GM21786 (cell line): ENCODE results near the gene CDKN2B-AS1.
"Not testable (repeated sequence)": the region's sequence is repeated elsewhere in the genome, so short reads cannot be mapped to it uniquely, and the experiment has no call there.

Source experiments
- ATAC-seq: cut with Tn5 transposase; IDR thresholded peaks from one replicate; pipeline ENCODE4 v1.9.1; 2021; ENCODE audit not compliant: unreplicated experiment

The CDKN2B-AS1 gene

DNA sequence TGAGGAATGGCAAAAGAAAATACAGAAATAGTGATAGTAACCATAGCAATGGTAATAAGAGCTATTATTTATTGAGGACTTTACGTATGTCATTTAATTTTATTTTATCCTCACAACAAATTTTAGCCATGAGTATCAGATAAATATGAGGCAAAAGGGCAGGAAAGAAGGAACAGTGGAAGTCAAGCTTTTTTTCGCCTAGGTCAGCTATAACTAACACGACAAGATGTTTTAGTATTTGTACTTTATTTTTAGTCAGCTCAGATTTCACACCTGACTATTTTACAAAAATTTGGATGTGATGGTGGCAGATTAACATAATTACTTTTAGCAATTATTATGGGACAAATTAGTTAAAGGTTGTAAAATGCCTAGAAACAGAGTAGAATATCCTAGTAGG, 49.3 kb downstream of the CDKN2B-AS1 start:
- ATAC-seq: no peak

DNA sequence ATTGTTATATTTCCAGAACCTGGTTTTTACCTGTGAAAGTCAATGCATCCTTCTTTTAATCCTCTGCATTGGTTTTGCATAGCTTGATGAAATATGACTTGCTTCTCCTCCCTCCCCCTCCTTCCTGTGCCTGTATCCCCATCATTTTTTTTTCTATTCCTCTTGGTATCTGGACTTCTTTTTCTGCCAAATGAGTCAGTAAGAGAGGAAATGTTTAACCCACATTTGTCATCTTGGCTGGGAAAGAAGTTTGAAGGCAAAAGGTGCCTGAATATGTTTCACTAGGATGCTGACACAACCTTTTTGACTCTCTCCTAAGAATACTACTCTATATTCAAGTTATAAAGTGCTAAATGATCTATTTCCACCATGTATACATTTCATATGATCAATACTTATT, 50.0 kb downstream of the CDKN2B-AS1 start:
- ATAC-seq: no peak

DNA sequence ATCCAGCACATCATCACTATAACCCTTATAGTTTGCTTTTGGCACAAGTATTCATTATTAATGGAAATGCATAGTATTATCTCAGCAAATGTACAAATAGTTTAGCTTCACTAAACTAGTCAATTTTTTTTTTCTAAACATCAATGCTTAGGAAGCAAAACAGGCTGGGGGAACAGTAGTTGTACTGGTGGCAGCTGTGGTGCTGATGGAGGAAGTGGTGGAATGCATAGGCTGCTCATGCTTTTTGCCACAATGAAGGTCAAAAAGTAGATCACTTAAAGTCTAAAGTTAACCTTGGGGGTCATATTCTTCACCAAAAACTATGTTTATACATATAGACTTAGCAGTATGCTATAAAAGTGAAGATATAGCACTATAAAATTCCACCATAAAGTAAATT, 50.8 kb downstream of the CDKN2B-AS1 start:
- ATAC-seq: no peak

DNA sequence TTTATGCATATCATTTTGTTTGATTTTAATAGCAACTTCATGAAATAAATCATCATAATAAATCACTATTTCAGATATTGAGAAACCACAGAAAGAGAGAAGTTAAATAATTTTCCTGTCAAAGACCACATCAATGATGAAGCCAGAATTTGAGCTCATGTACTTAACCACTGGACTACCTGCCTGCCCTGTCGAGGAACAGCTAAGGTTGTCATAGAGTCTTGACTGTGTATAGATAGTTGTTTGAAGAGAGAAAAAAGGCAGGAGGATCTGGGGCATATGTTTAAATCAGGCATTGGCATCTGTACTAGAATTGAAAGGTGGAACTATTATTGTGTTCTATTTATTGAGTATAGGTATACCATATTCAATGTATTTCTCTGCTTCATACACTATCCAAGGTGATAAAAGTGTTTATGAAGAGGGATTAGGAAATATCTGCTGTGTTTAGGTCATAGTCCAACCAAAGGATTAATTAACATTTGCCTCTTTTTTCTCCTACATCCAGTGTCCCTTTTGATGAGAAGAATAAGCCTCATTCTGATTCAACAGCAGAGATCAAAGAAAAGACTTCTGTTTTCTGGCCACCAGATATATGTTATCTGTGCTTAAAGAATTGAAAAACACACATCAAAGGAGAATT, 51.8 kb downstream of the CDKN2B-AS1 start:
- ATAC-seq: no peak

DNA sequence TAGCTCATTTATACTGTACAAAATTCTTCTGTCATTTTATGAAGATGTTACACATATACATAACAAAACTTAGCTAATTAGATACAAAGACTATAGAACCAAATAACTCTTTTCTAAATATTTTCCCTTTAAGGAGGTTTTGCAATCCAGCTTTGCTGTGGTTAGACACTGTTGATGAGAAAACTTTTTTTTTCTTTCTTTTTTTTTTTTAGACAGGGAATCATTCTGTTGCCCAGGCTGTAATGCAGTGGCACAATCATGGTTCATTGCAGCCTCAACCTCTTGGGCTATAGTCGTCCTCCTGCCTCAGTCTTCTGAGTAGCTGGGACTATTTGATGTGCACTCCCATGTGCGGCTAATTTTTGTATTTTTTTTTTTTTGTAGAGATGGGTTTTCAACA, 53.0 kb downstream of the CDKN2B-AS1 start:
- no peak for ATAC-seq

DNA sequence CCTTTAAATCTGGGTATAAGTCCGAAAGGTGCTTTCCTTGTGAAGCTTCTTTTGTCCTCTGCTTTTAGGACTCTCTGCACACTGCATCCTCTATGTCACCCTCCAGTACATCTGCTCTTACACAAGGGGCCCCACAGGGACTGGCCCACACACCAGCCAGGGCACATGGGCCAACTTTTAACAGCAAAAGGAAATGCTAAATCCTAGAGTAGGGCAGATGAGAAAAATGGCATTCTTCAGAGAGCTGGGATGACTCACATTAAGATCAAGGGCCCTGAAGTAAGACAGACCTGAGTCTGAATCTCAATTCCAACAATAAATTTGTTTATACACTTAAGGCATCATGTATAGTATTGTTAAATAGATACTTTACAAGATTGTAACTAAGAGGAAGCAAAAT, 54.8 kb downstream of the CDKN2B-AS1 start:
- ATAC-seq: no peak

DNA sequence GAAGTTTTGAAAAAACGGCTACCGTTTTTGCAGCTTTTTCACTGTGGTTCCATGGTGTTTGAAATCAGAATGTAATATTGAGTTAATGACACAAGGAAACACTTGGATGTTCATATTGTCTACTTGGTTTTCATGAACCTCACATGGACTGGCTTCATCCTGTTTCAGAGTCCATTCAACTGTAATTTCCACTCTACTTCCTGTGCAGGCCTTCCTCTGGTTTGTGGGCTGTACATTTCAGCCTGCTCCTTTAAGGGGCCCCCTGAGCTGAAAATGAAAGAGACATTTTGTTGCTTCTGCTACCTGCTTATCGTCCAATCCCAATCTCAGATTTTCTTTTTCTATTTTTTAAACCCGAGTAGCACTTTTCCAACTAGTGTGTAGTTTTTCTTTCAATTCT, 56.3 kb downstream of the CDKN2B-AS1 start:
- ATAC-seq: no peak

DNA sequence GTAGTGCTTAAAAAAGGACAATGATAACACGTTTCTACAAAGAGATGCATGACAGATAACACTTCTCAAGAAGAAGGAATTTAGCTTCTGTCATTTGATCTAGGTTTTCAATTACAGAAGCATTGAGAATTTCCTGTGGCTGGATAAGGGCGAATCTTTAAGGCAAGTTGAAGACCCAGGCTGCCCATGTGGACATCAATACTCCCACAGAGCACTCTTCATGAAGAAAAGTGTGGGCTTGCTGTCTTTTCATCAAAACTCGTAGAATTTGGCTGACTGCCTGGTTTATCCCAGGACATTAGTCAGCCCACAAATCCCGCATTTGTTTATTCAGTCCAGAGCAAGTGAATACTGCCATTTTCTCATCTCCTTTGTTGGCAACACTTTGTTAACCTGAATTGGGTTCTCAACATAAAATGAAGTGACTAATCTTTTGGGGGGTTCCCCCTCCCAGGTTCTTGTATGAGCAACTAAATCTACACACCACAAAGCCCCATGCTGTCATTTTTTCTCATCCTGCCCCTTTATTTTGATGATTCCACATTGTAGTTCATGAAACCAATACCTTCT, 57.9 kb downstream of the CDKN2B-AS1 start:
- ATAC-seq: peak; percentile 51

DNA sequence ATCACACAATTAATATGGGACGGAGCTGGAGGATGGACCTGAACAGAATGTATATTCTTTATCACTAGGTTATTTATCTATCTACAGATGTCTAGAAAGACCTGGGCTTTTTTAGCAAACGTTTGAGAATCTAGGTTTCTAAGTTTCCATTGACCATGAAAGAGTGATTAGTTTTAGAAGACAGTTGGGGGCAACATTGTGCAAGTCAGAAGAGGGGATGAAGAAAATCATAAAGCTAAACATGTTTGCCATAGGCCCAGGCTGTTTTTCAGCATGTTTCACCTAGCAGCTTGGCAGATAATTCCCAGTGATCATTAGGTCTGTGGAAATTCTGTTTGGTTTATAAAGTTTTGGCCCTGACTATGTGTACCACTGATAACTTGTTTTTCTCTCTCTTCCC, 58.6 kb downstream of the CDKN2B-AS1 start:
- no peak for ATAC-seq

DNA sequence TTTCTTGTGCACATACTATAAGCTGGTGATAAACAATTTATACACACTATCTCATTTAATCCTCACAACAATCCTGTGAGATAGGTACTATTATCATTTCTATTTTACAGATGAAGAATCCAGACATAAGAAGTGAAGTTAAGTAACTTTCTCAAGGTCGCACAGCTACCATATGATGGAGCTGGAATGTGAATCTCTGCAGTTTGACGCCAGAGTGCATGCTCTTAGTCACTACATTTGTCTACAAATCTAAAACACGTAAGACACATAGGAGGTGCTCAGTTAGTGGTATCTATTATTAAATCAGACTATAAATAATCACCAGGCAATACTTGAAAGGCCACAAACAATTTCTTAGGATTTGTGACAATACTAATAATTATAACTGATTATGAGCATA, 59.5 kb downstream of the CDKN2B-AS1 start:
- ATAC-seq: no peak

DNA sequence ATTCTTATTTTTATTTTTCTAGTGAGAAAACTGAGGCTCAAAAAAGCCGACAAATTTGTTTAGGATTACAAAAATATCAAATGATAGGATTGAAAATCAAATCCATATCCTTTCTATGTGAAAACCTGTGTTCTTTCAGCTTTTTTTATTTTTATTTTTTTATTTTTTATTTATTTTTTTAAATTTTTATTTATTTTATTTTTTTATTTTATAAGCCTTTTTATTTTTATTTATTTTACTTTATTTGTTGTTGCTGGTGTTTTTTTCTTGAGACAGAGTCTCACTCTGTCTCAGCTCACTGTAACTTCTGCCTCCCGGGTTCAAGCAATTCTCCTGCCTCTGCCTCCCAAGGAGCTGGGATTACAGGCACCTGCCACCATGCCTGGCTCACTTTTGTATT, 59.9 kb downstream of the CDKN2B-AS1 start:
- no peak for ATAC-seq

DNA sequence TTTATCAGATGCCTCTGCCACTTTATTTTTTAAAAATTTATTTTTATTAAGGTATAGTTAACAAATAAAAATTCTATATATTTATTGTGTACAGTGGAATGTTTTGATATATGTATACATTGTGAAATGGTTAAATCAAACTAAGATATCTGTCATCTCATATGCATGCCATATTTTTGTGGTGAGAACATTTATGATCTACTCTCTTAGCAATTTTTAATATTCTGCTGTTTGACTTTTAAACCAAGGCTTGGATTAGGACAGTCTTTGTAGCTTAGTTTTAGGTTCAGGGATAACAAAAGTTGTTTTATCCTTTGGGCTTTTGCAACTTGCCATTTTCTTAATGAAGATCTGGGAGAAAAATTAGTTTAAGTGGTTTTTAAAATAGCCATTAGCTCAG, 60.5 kb downstream of the CDKN2B-AS1 start:
- no peak for ATAC-seq

DNA sequence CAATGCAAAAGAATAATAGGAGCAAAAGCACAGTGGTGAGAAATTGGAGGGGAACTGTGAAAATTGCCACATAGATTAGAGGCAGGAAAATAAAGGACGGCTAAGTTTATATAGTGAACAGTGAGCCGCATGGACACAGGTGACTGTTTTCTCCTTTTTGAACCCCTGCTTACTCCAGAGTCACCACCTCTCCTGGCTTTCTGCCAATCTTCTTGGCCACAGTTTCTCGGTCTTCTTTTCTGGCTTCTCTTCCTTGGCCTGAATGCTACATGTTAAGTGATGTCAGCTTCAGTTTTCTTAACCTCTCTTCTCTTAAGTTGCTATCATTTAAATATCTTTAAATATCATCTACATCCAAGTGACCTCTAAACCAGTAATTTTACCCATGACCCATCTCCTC, 61.8 kb downstream of the CDKN2B-AS1 start:
- ATAC-seq: no peak

DNA sequence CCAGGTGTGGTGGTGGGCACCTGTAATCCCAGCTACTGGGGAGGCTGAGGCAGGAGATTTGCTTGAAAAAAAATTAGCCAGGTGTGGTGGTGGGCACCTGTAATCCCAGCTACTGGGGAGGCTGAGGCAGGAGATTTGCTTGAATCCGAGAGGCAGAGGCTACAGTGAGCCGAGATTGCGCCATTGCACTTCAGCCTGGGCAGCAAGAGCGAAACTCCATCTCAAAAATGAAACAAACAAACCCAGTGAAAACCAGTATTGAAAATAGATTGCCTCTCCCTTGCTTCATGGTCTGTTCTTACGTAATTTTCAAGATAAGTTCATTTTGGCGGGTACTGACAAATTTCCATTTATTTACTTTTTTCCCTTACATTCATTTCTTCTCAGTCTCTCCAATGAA, 63.4 kb downstream of the CDKN2B-AS1 start:
- not testable (repeated sequence) for ATAC-seq

DNA sequence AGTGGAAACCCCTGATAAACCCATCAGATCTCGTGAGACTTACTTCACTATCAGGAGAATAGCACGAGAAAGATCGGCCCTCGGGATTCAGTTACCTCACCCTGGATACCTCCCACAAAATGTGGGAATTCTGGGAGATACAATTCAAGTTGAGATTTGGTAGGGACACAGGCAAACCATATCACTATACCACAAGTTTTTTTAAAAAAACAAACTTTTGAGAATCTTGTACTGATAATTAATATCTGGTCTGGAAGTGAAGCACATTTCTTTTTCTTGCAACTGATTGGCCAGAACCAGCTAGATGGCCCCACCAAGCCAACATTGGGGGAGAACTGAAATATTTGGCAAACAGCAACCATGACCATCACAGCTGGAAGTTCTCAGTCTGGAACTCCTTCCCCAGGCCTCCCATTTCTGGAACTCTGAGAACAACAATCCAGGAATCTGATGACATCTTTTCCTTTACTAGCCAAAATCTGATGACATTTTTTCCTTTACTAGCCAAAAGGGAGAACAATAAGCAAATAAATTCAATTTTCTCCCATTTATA, 66.3 kb downstream of the CDKN2B-AS1 start:
- ATAC-seq: no peak

DNA sequence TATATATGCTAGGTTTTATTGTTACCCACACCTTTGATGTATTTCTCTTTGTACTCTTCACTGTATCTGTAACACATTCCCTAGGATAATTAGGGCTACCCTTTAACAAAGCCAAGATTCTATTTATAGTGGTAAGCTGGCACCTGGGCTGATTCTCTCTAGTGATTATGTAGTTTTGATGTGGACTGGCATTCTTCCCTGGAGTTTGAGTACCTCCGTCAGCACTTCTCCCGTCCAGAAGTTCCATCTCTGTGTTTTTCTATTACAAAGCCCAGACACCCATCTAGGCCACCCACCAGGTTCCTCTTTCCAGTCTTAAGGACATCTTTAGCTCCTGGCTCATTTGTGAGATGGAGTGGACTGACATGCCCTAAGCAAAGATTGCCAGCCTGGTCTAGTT, 70.4 kb downstream of the CDKN2B-AS1 start:
- no peak for ATAC-seq

DNA sequence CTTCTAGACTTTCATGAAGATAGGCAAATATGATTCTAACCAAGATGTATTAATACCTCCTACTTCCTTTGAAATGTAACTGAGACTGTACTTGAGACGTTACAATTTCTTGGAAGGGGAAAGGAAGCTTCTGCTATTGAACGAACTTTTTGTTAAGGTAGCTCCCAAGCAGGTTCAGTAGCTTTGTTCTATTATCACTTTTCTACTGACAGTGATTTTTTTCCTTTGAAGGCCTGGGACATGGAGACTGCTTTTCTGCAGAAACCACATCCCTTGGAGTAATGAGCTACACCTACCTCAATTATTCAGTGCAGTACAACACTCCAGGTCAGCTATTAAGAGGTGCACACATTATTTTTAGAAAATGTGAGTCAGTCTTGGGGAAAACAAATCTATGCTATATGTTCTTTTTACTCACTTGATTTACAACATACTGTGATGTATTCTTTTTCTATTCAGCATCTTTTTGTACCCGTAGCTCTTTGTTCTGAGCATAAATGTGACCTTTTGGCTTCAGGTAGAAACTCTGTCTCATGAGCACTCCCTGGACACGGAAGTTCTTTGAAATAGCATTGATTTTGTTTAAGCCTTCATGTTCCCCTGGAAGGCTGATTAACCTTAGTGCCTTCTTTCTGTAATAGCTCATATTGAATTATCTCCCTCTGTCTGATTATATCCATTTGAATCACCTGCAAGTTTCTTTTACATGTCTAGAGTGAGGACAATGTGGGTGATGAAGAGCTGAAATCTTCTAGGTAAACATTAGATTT, 71.0 kb downstream of the CDKN2B-AS1 start:
- no peak for ATAC-seq

DNA sequence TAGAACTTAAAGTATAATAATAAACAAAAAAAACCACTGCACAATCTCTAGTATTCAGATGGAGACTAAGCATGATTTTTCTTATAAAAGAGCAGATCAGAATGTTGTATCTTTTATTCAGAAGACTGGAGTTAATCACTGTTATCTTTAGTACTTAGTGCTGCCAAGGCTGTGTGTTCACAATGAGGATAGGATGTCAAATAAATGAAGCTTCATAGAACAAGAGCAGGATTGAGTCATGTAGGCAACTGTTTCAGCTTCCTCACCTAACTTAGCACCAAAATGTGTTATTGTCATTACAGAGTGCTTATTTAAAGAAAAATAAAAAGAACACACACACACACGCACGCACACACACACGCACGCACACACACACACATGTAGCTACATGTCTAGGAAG, 72.6 kb downstream of the CDKN2B-AS1 start:
- ATAC-seq: no peak

DNA sequence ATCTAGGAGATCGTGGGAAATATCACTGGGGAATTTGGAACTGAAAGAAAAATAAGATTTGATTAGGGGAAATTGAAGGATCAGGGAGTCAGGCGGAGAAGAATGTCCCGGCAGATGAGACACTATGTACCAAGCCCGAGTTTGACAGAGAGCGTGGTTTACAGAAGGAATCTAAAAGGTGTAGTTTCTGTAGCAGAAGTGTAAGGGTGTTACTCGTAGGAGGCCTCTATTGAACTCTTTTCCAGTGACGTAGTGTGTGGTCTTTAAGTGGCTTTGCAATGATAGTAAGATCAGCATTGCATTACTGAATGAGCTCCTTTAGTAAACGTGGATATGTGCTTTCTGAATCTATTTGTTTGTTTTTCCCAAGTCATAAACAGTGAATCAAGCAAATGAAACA, 73.8 kb downstream of the CDKN2B-AS1 start:
- ATAC-seq: no peak

DNA sequence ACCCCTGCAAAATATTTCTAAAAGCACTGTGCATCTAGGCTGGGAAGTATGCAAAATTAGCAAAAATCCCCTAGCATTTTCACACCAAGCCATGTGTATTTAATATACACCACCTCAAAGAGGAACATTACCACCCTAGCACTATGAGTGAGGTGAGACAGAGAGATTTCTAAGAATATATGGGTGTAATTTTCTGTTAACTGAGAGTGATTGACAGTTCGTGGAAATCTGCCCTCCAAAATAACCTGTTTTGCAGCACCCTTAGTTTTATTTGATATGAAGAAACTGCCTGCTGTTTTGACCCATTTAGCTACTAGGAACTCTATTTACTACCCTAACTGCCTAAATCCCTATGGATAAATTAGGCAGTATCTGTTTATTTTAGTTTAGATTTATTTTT, 78.8 kb downstream of the CDKN2B-AS1 start:
- ATAC-seq: no peak

DNA sequence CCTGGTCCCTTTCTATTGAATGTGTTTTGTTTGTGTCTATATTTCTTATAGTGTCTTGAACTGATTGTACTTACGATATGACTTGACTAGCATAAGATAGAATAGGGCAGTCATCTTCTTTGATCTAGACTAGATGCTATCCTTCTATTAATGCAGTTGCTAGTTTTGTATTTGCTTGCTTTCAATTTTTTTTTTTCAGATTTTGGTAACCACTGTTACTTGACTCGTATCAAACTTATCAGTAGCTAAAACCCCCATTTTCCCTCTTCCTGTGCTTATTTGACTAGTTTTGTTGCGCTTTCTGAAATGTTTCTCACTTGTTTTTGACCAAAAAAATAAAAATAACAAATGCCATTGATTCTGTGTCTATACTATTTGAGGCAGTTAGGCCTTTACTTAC, 83.5 kb downstream of the CDKN2B-AS1 start:
- ATAC-seq: no peak

DNA sequence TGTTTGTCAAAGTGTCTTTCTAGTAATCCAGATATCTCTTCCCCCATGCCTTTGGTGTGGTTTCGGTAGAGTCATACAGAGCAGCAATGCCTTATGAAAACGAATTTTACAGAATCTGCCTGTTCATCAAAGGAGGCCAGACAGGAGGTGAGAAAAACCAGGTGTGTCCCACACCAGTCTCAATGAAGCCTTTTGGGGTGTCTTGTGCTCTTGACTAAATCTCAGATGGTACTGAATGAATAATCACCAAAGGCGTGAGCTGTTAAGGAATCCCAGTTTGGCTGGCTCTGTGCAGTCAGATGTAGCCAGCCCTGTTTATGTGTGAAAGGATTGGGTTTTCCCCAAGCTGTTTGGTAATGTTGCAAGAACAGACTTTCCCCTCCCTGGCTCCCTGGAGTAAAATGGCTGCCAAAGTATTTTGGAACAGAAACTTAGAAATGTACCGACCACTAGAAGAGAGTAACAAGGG, 85.3 kb downstream of the CDKN2B-AS1 start:
- ATAC-seq: peak; percentile 82
